ENCODE results near the gene SETD5.

GRCh38 chr3:9485248-9485647 is 87.8 kb downstream of the SETD5 start:
- TF ChIP-seq CTCF (IDR thresholded peaks at IDR 0.05) (no peak), EZH2 (IDR thresholded peaks at IDR 0.05) (no peak), EZH2phosphoT487 (IDR thresholded peaks at IDR 0.05) (no peak)

All from neural progenitor cell (in vitro differentiated cells).